ENCODE results near the gene ANKRD55. TPM values are rescaled to one million over a fixed set of nuclear protein-coding genes. Genes with fewer than 3 reads are reported as not detected.

Gene ANKRD55
- total RNA-seq, 1 donor from 2014 or later, result 0.18 TPM

GRCh38 chr5:56111404-56111781 is 121.7 kb downstream of the ANKRD55 start:
- no peaks in the 10 kb centered on the region for H3K9me3 Mint-ChIP-seq
- no peak for DNase-seq (ENCODE audit: low spot score in 2 of 2, unreplicated experiment in 2 of 2)
- no peak for TF ChIP-seq CTCF (IDR thresholded peaks at IDR 0.05; ENCODE audit: unreplicated experiment)
- peak overlapping the region; percentile 23 for H3K27ac Mint-ChIP-seq
- no peaks in the 10 kb centered on the region for H3K27me3 Mint-ChIP-seq (ENCODE audit: low read depth)
- peaks cover 31% of the 10 kb centered on the region for H3K4me1 Mint-ChIP-seq
- H3K36me3 Mint-ChIP-seq, result no peaks in the 10 kb centered on the region
- H3K4me3 Mint-ChIP-seq, result no peak overlapping the region

GRCh38 chr5:56110646-56111403 is 122.3 kb downstream of the ANKRD55 start:
- no peak for DNase-seq (ENCODE audit: low spot score in 2 of 2, unreplicated experiment in 2 of 2)
- Mint-ChIP-seq H3K4me1 (peaks cover 34% of the 10 kb centered on the region), H3K27ac (peak overlapping the region; percentile 23), H3K36me3 (no peaks in the 10 kb centered on the region), H3K4me3 (no peak overlapping the region), H3K27me3 (ENCODE audit: low read depth) (no peaks in the 10 kb centered on the region), H3K9me3 (no peaks in the 10 kb centered on the region)
- TF ChIP-seq CTCF (IDR thresholded peaks at IDR 0.05; ENCODE audit: unreplicated experiment), result no peak

- Mint-ChIP-seq H3K9me3 (no peaks in the 10 kb centered on the region), H3K27me3 (ENCODE audit: low read depth) (no peaks in the 10 kb centered on the region), H3K4me3 (no peak overlapping the region), H3K27ac (peak overlapping the region; percentile 80), H3K4me1 (peaks cover 52% of the 10 kb centered on the region), H3K36me3 (no peaks in the 10 kb centered on the region)
- no peak for DNase-seq (ENCODE audit: low spot score in 2 of 2, unreplicated experiment in 2 of 2)
- TF ChIP-seq CTCF (IDR thresholded peaks at IDR 0.05; ENCODE audit: unreplicated experiment), result no peak
Observed at GRCh38 chr5:56108246-56108645, 124.9 kb downstream of the ANKRD55 start.

- H3K27ac Mint-ChIP-seq, result no peak overlapping the region
- peaks cover 3% of the 10 kb centered on the region for H3K9me3 Mint-ChIP-seq
- TF ChIP-seq CTCF (IDR thresholded peaks at IDR 0.05; ENCODE audit: unreplicated experiment), result no peak
- no peak overlapping the region for H3K4me3 Mint-ChIP-seq
- no peak for DNase-seq (ENCODE audit: low spot score in 2 of 2, unreplicated experiment in 2 of 2)
- peaks cover 45% of the 10 kb centered on the region for H3K4me1 Mint-ChIP-seq
- no peaks in the 10 kb centered on the region for H3K27me3 Mint-ChIP-seq (ENCODE audit: low read depth)
- H3K36me3 Mint-ChIP-seq, result peaks cover 2% of the 10 kb centered on the region
Observed at GRCh38 chr5:56106837-56107236, 126.3 kb downstream of the ANKRD55 start.

GRCh38 chr5:56105511-56106291 is 127.4 kb downstream of the ANKRD55 start:
- H3K9me3 Mint-ChIP-seq, result peaks cover 10% of the 10 kb centered on the region
- DNase-seq (ENCODE audit: low spot score in 2 of 2, unreplicated experiment in 2 of 2), result no peak
- H3K27ac Mint-ChIP-seq, result peak overlapping the region; percentile 85
- H3K27me3 Mint-ChIP-seq (ENCODE audit: low read depth), result no peaks in the 10 kb centered on the region
- peaks cover 38% of the 10 kb centered on the region for H3K4me1 Mint-ChIP-seq
- TF ChIP-seq CTCF (IDR thresholded peaks at IDR 0.05; ENCODE audit: unreplicated experiment), result no peak
- no peak overlapping the region for H3K4me3 Mint-ChIP-seq
- H3K36me3 Mint-ChIP-seq, result peaks cover 8% of the 10 kb centered on the region

All from mesothelial cell of epicardium (in vitro differentiated cells).